ENCODE data around the gene EDARADD.

The EDARADD gene

DNA sequence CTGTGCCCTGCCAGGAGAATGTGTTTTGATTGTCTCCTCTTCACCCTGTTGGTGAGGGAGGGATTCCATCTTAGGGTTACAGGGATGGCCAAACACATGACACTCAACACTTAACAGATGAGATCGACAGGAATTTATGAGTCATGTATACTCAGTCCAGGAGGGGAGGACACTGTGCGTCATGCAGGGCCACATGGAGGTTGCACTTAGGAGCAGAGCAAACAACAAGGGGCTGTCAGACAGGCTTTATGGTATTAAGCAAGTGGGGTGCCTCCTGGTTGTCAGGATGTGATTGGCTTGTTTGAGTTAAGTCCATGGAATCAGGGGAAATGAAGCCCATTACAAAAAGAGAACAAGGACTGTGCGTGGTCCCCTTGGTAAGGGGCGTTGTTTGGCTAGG is 26.9 kb downstream of the EDARADD start:
- Histone ChIP-seq H3K4me1 (ENCODE audit: insufficient read depth, low read length, severe bottlenecking) (no peaks in the 10 kb centered on the region), H3K4me2 (ENCODE audit: low read length) (no peak overlapping the region), H3F3A (ENCODE audit: insufficient read depth, low read length) (no peaks in the 10 kb centered on the region), H3K9me2 (ENCODE audit: low read depth, low read length) (no peaks in the 10 kb centered on the region), H3K27ac (ENCODE audit: low read depth, low read length, poor library complexity, severe bottlenecking) (no peak overlapping the region), H3K27me3 (ENCODE audit: insufficient read depth, low read length) (no peaks in the 10 kb centered on the region; the same call in 1 of the 2 replicates), H3K9ac (ENCODE audit: low read length) (no peak overlapping the region), H4K20me1 (ENCODE audit: insufficient read depth, low read length) (no peaks in the 10 kb centered on the region), H3K79me2 (ENCODE audit: insufficient read depth, low read length) (no peaks in the 10 kb centered on the region), H2AFZ (ENCODE audit: low read length) (no peak overlapping the region), H3K36me3 (ENCODE audit: insufficient read depth, low read length) (no peaks in the 10 kb centered on the region), H3K4me3 (ENCODE audit: low read depth, low read length, poor library complexity, severe bottlenecking) (no peak overlapping the region), H3K9me3 (ENCODE audit: low read length) (no peaks in the 10 kb centered on the region)
- TF ChIP-seq, protein P1, sequence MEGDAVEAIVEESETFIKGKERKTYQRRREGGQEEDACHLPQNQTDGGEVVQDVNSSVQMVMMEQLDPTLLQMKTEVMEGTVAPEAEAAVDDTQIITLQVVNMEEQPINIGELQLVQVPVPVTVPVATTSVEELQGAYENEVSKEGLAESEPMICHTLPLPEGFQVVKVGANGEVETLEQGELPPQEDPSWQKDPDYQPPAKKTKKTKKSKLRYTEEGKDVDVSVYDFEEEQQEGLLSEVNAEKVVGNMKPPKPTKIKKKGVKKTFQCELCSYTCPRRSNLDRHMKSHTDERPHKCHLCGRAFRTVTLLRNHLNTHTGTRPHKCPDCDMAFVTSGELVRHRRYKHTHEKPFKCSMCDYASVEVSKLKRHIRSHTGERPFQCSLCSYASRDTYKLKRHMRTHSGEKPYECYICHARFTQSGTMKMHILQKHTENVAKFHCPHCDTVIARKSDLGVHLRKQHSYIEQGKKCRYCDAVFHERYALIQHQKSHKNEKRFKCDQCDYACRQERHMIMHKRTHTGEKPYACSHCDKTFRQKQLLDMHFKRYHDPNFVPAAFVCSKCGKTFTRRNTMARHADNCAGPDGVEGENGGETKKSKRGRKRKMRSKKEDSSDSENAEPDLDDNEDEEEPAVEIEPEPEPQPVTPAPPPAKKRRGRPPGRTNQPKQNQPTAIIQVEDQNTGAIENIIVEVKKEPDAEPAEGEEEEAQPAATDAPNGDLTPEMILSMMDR (IDR thresholded peaks at IDR 0.05; ENCODE audit: low read length) = no peak
- TF ChIP-seq EZH2 (IDR thresholded peaks at IDR 0.05; ENCODE audit: borderline replicate concordance, low read length) = no peak

DNA sequence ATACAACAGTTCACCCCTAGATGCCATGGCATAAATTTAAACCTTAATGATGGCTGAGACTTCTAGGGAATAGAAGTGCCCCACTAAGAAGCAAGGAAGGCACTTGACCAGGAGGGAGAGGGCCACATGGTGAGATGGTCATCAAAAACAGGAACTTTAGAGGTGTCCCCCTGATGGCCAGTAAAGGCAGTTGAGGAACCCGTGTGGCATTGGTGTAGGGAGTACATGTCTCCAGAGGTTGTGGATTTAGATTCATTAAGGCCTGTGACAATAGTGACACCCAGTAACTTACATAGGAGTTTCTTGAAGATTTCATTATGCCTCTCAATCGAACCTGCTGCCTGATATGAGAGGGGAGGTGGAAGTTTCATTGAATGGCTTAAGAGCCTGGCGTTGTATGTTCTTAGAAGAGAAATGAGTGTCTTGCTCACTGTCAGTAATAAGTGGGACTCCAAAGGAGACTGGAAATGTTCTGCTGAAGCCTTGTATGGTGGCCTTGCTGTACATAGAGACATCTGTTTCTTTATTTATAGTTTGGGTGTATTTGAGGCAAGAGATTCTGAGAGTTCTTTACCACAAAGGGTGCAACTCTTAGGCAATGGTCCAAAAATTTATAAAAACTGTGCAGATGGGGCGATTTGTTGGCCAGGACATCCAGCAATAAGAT is 27.9 kb downstream of the EDARADD start:
- Histone ChIP-seq H3K9me2 (ENCODE audit: low read depth, low read length) (no peaks in the 10 kb centered on the region), H3K27me3 (ENCODE audit: insufficient read depth, low read length) (no peaks in the 10 kb centered on the region; the same call in 1 of the 2 replicates), H3K79me2 (ENCODE audit: insufficient read depth, low read length) (no peaks in the 10 kb centered on the region), H3F3A (ENCODE audit: insufficient read depth, low read length) (no peaks in the 10 kb centered on the region), H4K20me1 (ENCODE audit: insufficient read depth, low read length) (no peaks in the 10 kb centered on the region), H3K9ac (ENCODE audit: low read length) (no peak overlapping the region), H3K4me3 (ENCODE audit: low read depth, low read length, poor library complexity, severe bottlenecking) (no peak overlapping the region), H3K27ac (ENCODE audit: low read depth, low read length, poor library complexity, severe bottlenecking) (no peak overlapping the region), H3K36me3 (ENCODE audit: insufficient read depth, low read length) (no peaks in the 10 kb centered on the region), H2AFZ (ENCODE audit: low read length) (no peak overlapping the region), H3K4me1 (ENCODE audit: insufficient read depth, low read length, severe bottlenecking) (no peaks in the 10 kb centered on the region), H3K4me2 (ENCODE audit: low read length) (no peak overlapping the region), H3K9me3 (ENCODE audit: low read length) (no peaks in the 10 kb centered on the region)
- TF ChIP-seq EZH2 (IDR thresholded peaks at IDR 0.05; ENCODE audit: borderline replicate concordance, low read length) = no peak
- TF ChIP-seq, protein P1 (IDR thresholded peaks at IDR 0.05; ENCODE audit: low read length) = no peak

DNA sequence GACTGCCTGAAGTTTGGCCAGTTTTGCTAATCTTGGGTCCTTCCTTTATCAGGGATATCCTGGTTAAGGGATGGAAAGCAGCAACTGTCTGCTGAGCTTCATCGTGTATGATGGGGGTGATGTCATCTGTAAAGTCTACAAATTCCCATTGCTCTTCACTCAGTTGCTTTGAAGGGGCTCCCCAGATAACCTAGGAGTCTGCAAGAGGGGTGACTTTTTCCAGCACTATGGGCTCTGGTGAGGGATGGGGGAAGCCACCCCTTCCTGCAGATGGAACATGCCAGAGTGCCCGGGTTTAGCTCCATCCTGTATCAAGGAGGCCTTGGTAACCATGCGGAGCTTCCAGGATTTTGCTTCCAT is 28.4 kb downstream of the EDARADD start:
- Histone ChIP-seq H3K4me3 (ENCODE audit: low read depth, low read length, poor library complexity, severe bottlenecking) (no peak overlapping the region), H3K36me3 (ENCODE audit: insufficient read depth, low read length) (no peaks in the 10 kb centered on the region), H3F3A (ENCODE audit: insufficient read depth, low read length) (no peaks in the 10 kb centered on the region), H3K4me2 (ENCODE audit: low read length) (no peak overlapping the region), H3K27ac (ENCODE audit: low read depth, low read length, poor library complexity, severe bottlenecking) (no peak overlapping the region), H3K9ac (ENCODE audit: low read length) (no peak overlapping the region), H3K79me2 (ENCODE audit: insufficient read depth, low read length) (no peaks in the 10 kb centered on the region), H3K9me3 (ENCODE audit: low read length) (no peaks in the 10 kb centered on the region), H2AFZ (ENCODE audit: low read length) (no peak overlapping the region), H3K4me1 (ENCODE audit: insufficient read depth, low read length, severe bottlenecking) (no peaks in the 10 kb centered on the region), H3K27me3 (ENCODE audit: insufficient read depth, low read length) (no peaks in the 10 kb centered on the region; the same call in 1 of the 2 replicates), H3K9me2 (ENCODE audit: low read depth, low read length) (no peaks in the 10 kb centered on the region), H4K20me1 (ENCODE audit: insufficient read depth, low read length) (no peaks in the 10 kb centered on the region)
- TF ChIP-seq, protein P1 (IDR thresholded peaks at IDR 0.05; ENCODE audit: low read length) = no peak
- TF ChIP-seq EZH2 (IDR thresholded peaks at IDR 0.05; ENCODE audit: borderline replicate concordance, low read length) = no peak

All from OCI-LY1 (cell line).